ENCODE measurements around the gene METRN. TPM values are rescaled to one million over a fixed set of nuclear protein-coding genes. Genes with fewer than 3 reads are reported as not detected.

METRN gene
- total and polyA plus RNA-seq, 2 donors (not counting 1 experiment from before 2014, with no cell fraction given): 6.9 to 10.4 TPM

- intact Hi-C loops (cut with micrococcal nuclease): no loop called here
- Histone ChIP-seq H3K4me2 (replicated peaks; ENCODE audit: low read depth, low read length, poor library complexity, severe bottlenecking) (no peak overlapping the region), H3K9me3 (ENCODE audit: control extremely low read depth in 1 of 3, control insufficient read depth in 2 of 3, insufficient read depth in 1 of 3, low read length in 2 of 3) (peaks cover 0 to 40% (median 0%) of the 10 kb centered on the region in 3 donors), H3K27me3 (replicated peaks in 1 of 4; ENCODE audit: control extremely low read depth in 1 of 4, control insufficient read depth in 3 of 4, insufficient read depth in 4 of 4, low read length in 3 of 4) (peaks cover 0 to 84% (median 37%) of the 10 kb centered on the region in 4 experiments), H3K9ac (ENCODE audit: low read length) (no peak overlapping the region), H3K27ac (ENCODE audit: low read length in 2 of 2) (no peak overlapping the region), H4K20me1 (ENCODE audit: control insufficient read depth, insufficient read depth, low read length, poor library complexity, severe bottlenecking) (no peaks in the 10 kb centered on the region), H3K4me1 (ENCODE audit: control insufficient read depth in 2 of 2, insufficient read depth in 2 of 2, low read length in 2 of 2) (peaks cover 18 to 24% of the 10 kb centered on the region in 2 donors), H3K79me2 (ENCODE audit: control insufficient read depth, insufficient read depth, low read length) (no peaks in the 10 kb centered on the region), H3K4me3 (ENCODE audit: control extremely low read depth in 1 of 5, extremely low read depth in 1 of 5, insufficient read depth in 1 of 5, low read depth in 2 of 5, low read length in 4 of 5) (no peak overlapping the region), H3K36me3 (replicated peaks in 1 of 2; ENCODE audit: control extremely low read depth in 1 of 2, control insufficient read depth in 1 of 2, extremely low read depth in 1 of 2, insufficient read depth in 2 of 2, low read length in 1 of 2) (no peaks in the 10 kb centered on the region), H2AFZ (ENCODE audit: insufficient read depth, low read depth, low read length, poor library complexity, severe bottlenecking) (no peak overlapping the region)
- ChIA-PET POLR2A (no interaction called here), CTCF (no interaction called here)
- Mint-ChIP-seq H3K9me3 (ENCODE audit: insufficient read depth) (no peaks in the 10 kb centered on the region), H3K4me3 (no peak overlapping the region), H3K27ac (no peak overlapping the region), H3K27me3 (peaks cover 29% of the 10 kb centered on the region), H3K4me1 (no peaks in the 10 kb centered on the region)
- ATAC-seq (ENCODE audit: low read depth): no peak
- no peak for DNase-seq
- TF ChIP-seq EZH2 (IDR thresholded peaks at IDR 0.05; ENCODE audit: borderline replicate concordance, insufficient read depth, low read depth, low read length, poor library complexity, severe bottlenecking): no peak
- no peak for TF ChIP-seq CTCF (IDR thresholded peaks at IDR 0.05)
- WGBS (ENCODE audit: insufficient coverage): 78% methylated on average over 12 of the region's 12 CpGs
These were observed 11.5 kb upstream of the METRN start for GRCh38 chr16:703406-703805.

GRCh38 chr16:704047-704446, 10.9 kb upstream of the METRN start:
- no peak overlapping the region for H3K27ac Mint-ChIP-seq
- no peaks in the 10 kb centered on the region for H3K79me2 ChIP-seq (ENCODE audit: control insufficient read depth, insufficient read depth, low read length)
- ChIA-PET CTCF (no interaction called here), POLR2A (no interaction called here)
- intact Hi-C loops (cut with micrococcal nuclease): no loop called here
- H3K9me3 ChIP-seq (ENCODE audit: control extremely low read depth in 1 of 3, control insufficient read depth in 2 of 3, insufficient read depth in 1 of 3, low read length in 2 of 3): peaks cover 0 to 39% (median 0%) of the 10 kb centered on the region in 3 donors
- H3K4me1 ChIP-seq (ENCODE audit: control insufficient read depth in 2 of 2, insufficient read depth in 2 of 2, low read length in 2 of 2): peaks cover 17 to 24% of the 10 kb centered on the region in 2 donors
- no peak overlapping the region for H3K4me3 ChIP-seq (ENCODE audit: control extremely low read depth in 1 of 5, extremely low read depth in 1 of 5, insufficient read depth in 1 of 5, low read depth in 2 of 5, low read length in 4 of 5)
- no peak overlapping the region for H2AFZ ChIP-seq (ENCODE audit: insufficient read depth, low read depth, low read length, poor library complexity, severe bottlenecking)
- no peaks in the 10 kb centered on the region for H3K9me3 Mint-ChIP-seq (ENCODE audit: insufficient read depth)
- H3K36me3 ChIP-seq (replicated peaks in 1 of 2; ENCODE audit: control extremely low read depth in 1 of 2, control insufficient read depth in 1 of 2, extremely low read depth in 1 of 2, insufficient read depth in 2 of 2, low read length in 1 of 2): no peaks in the 10 kb centered on the region
- peaks cover 33% of the 10 kb centered on the region for H3K27me3 Mint-ChIP-seq
- 49% methylated on average over 6 of the region's 7 CpGs for WGBS (ENCODE audit: insufficient coverage)
- H3K4me1 Mint-ChIP-seq: no peaks in the 10 kb centered on the region
- H3K27ac ChIP-seq (ENCODE audit: low read length in 2 of 2): no peak overlapping the region
- DNase-seq (no peak), ATAC-seq (ENCODE audit: low read depth) (no peak)
- no peak overlapping the region for H3K4me2 ChIP-seq (replicated peaks; ENCODE audit: low read depth, low read length, poor library complexity, severe bottlenecking)
- TF ChIP-seq EZH2 (IDR thresholded peaks at IDR 0.05; ENCODE audit: borderline replicate concordance, insufficient read depth, low read depth, low read length, poor library complexity, severe bottlenecking) (no peak), CTCF (IDR thresholded peaks at IDR 0.05) (no peak)
- H3K9ac ChIP-seq (ENCODE audit: low read length): no peak overlapping the region
- no peak overlapping the region for H3K4me3 Mint-ChIP-seq
- H4K20me1 ChIP-seq (ENCODE audit: control insufficient read depth, insufficient read depth, low read length, poor library complexity, severe bottlenecking): no peaks in the 10 kb centered on the region
- H3K27me3 ChIP-seq (replicated peaks in 1 of 4; ENCODE audit: control extremely low read depth in 1 of 4, control insufficient read depth in 3 of 4, insufficient read depth in 4 of 4, low read length in 3 of 4): peaks cover 0 to 88% (median 41%) of the 10 kb centered on the region in 4 experiments
